ENCODE data around the gene MCTP1. TPM values are rescaled to one million over a fixed set of nuclear protein-coding genes. Genes with fewer than 3 reads are reported as not detected.
A peak's percentile ranks its signal among the peaks of the same experiment; 100 is the strongest.

Gene MCTP1
- total RNA-seq, 1 donor from 2014 or later: 3.7 TPM

- H2AFZ ChIP-seq (replicated peaks): no peak overlapping the region
- no peak overlapping the region for H3K9ac ChIP-seq
- no peak overlapping the region for H3K4me3 ChIP-seq
- no peaks in the 10 kb centered on the region for H3K9me3 ChIP-seq (ENCODE audit: low read depth)
- Mint-ChIP-seq H3K27me3 (ENCODE audit: insufficient read depth, low read depth) (peaks cover 4% of the 10 kb centered on the region), H3K9me3 (peaks cover 15% of the 10 kb centered on the region), H3K27ac (no peak overlapping the region), H3K36me3 (no peaks in the 10 kb centered on the region), H3K4me3 (no peak overlapping the region), H3K4me1 (peaks cover 15% of the 10 kb centered on the region)
- DNase-seq (ENCODE audit: low spot score): no peak
- H3K27ac ChIP-seq: no peak overlapping the region
- H3K4me2 ChIP-seq: no peak overlapping the region
- H3K27me3 ChIP-seq: no peaks in the 10 kb centered on the region
- H3K79me2 ChIP-seq (ENCODE audit: low read depth): no peaks in the 10 kb centered on the region
- no peak for TF ChIP-seq CTCF (IDR thresholded peaks at IDR 0.05)
- no peak for TF ChIP-seq EZH2phosphoT487 (IDR thresholded peaks at IDR 0.05)
- TF ChIP-seq EZH2 (IDR thresholded peaks at IDR 0.05): no peak
- H3F3A ChIP-seq (ENCODE audit: low read depth): peaks cover 15% of the 10 kb centered on the region
- H3K4me1 ChIP-seq: peaks cover 18% of the 10 kb centered on the region
- H3K36me3 ChIP-seq: no peaks in the 10 kb centered on the region
- no peaks in the 10 kb centered on the region for H4K20me1 ChIP-seq (ENCODE audit: low read depth)
Observed at GRCh38 chr5:95181644-95182043, 103.2 kb downstream of the MCTP1 start.

- H3K9me3 ChIP-seq (ENCODE audit: low read depth): no peaks in the 10 kb centered on the region
- H3K4me2 ChIP-seq: peak overlapping the region; percentile 4
- peaks cover 2% of the 10 kb centered on the region for H3K27me3 Mint-ChIP-seq (ENCODE audit: insufficient read depth, low read depth)
- H3K4me1 ChIP-seq: peaks cover 43% of the 10 kb centered on the region
- no peaks in the 10 kb centered on the region for H4K20me1 ChIP-seq (ENCODE audit: low read depth)
- no peaks in the 10 kb centered on the region for H3K36me3 Mint-ChIP-seq
- DNase-seq (ENCODE audit: low spot score): peak; percentile 94
- no peak overlapping the region for H3K4me3 Mint-ChIP-seq
- H3K4me3 ChIP-seq: peak overlapping the region; percentile 1
- H3K27ac ChIP-seq: peak overlapping the region; percentile 92
- H2AFZ ChIP-seq (replicated peaks): no peak overlapping the region
- H3K27me3 ChIP-seq: no peaks in the 10 kb centered on the region
- H3K4me1 Mint-ChIP-seq: peaks cover 37% of the 10 kb centered on the region
- H3K36me3 ChIP-seq: no peaks in the 10 kb centered on the region
- no peaks in the 10 kb centered on the region for H3K79me2 ChIP-seq (ENCODE audit: low read depth)
- H3K27ac Mint-ChIP-seq: peak overlapping the region; percentile 59
- no peak overlapping the region for H3K9ac ChIP-seq
- H3K9me3 Mint-ChIP-seq: peaks cover 10% of the 10 kb centered on the region
- peaks cover 15% of the 10 kb centered on the region for H3F3A ChIP-seq (ENCODE audit: low read depth)
- TF ChIP-seq CTCF (IDR thresholded peaks at IDR 0.05) (peak; percentile 64), EZH2 (IDR thresholded peaks at IDR 0.05) (no peak), EZH2phosphoT487 (IDR thresholded peaks at IDR 0.05) (no peak)
Observed at GRCh38 chr5:95178046-95178651, 106.7 kb downstream of the MCTP1 start.

- H3K27ac Mint-ChIP-seq: peak overlapping the region; percentile 59
- Histone ChIP-seq H2AFZ (replicated peaks) (no peak overlapping the region), H3K27ac (peak overlapping the region; percentile 92), H3K9ac (no peak overlapping the region), H3K79me2 (ENCODE audit: low read depth) (no peaks in the 10 kb centered on the region), H3K9me3 (ENCODE audit: low read depth) (no peaks in the 10 kb centered on the region), H3K36me3 (no peaks in the 10 kb centered on the region), H4K20me1 (ENCODE audit: low read depth) (no peaks in the 10 kb centered on the region), H3K4me1 (peaks cover 50% of the 10 kb centered on the region), H3F3A (ENCODE audit: low read depth) (peaks cover 15% of the 10 kb centered on the region), H3K27me3 (no peaks in the 10 kb centered on the region), H3K4me2 (no peak overlapping the region), H3K4me3 (no peak overlapping the region)
- no peak for DNase-seq (ENCODE audit: low spot score)
- H3K9me3 Mint-ChIP-seq: peaks cover 12% of the 10 kb centered on the region
- H3K27me3 Mint-ChIP-seq (ENCODE audit: insufficient read depth, low read depth): peaks cover 2% of the 10 kb centered on the region
- H3K4me1 Mint-ChIP-seq: peaks cover 44% of the 10 kb centered on the region
- TF ChIP-seq EZH2 (IDR thresholded peaks at IDR 0.05) (no peak), CTCF (IDR thresholded peaks at IDR 0.05) (no peak), EZH2phosphoT487 (IDR thresholded peaks at IDR 0.05) (no peak)
- H3K36me3 Mint-ChIP-seq: no peaks in the 10 kb centered on the region
- H3K4me3 Mint-ChIP-seq: no peak overlapping the region
Observed at GRCh38 chr5:95177456-95177855, 107.4 kb downstream of the MCTP1 start.

Measured in neural progenitor cell (in vitro differentiated cells).